HG03342 (cell line): ENCODE measurements around the gene SPAG16.
A peak's percentile ranks its signal among the peaks of the same experiment; 100 is the strongest.

Experiments
- ATAC-seq: cut with Tn5 transposase; IDR thresholded peaks from one replicate; pipeline ENCODE4 v1.9.1; 2021; ENCODE audit warnings: mild to moderate bottlenecking, moderate library complexity; ENCODE audit not compliant: unreplicated experiment

SPAG16 gene

GRCh38 chr2:214226061-214226460 lies 941.8 kb downstream of the SPAG16 start:
- no peak for ATAC-seq

- ATAC-seq, result no peak
These were observed 948.0 kb downstream of the SPAG16 start for GRCh38 chr2:214232271-214232670.

GRCh38 chr2:214233164-214233563 lies 948.9 kb downstream of the SPAG16 start:
- no peak for ATAC-seq

GRCh38 chr2:214242797-214243196 lies 958.5 kb downstream of the SPAG16 start:
- no peak for ATAC-seq

GRCh38 chr2:214244847-214245246 lies 960.6 kb downstream of the SPAG16 start:
- no peak for ATAC-seq

GRCh38 chr2:214246417-214246816 lies 962.2 kb downstream of the SPAG16 start:
- no peak for ATAC-seq

GRCh38 chr2:214247531-214247930 lies 963.3 kb downstream of the SPAG16 start:
- ATAC-seq, result no peak

GRCh38 chr2:214255046-214255445 lies 970.8 kb downstream of the SPAG16 start:
- no peak for ATAC-seq

GRCh38 chr2:214261683-214262082 lies 977.4 kb downstream of the SPAG16 start:
- ATAC-seq, result no peak

GRCh38 chr2:214264171-214264570 lies 979.9 kb downstream of the SPAG16 start:
- no peak for ATAC-seq

- ATAC-seq, result no peak
These were observed 981.8 kb downstream of the SPAG16 start for GRCh38 chr2:214265991-214266489.

GRCh38 chr2:214277880-214278279 lies 993.6 kb downstream of the SPAG16 start:
- no peak for ATAC-seq

GRCh38 chr2:214286011-214286410 lies 1001.7 kb downstream of the SPAG16 start:
- ATAC-seq, result no peak

- ATAC-seq, result no peak
These were observed 1009.3 kb downstream of the SPAG16 start for GRCh38 chr2:214293593-214293992.

GRCh38 chr2:214294426-214294825 lies 1010.2 kb downstream of the SPAG16 start:
- no peak for ATAC-seq

- ATAC-seq, result no peak
These were observed 1013.2 kb downstream of the SPAG16 start for GRCh38 chr2:214297423-214297822.

- no peak for ATAC-seq
These were observed 1026.1 kb downstream of the SPAG16 start for GRCh38 chr2:214310319-214310718.

- ATAC-seq, result peak; percentile 61
These were observed 1026.8 kb downstream of the SPAG16 start for GRCh38 chr2:214311031-214311533.

GRCh38 chr2:214311931-214312749 lies 1027.9 kb downstream of the SPAG16 start:
- ATAC-seq, result no peak

GRCh38 chr2:214315324-214315723 lies 1031.1 kb downstream of the SPAG16 start:
- ATAC-seq, result no peak

GRCh38 chr2:214320211-214320610 lies 1035.9 kb downstream of the SPAG16 start:
- ATAC-seq, result no peak

GRCh38 chr2:214322662-214323061 lies 1038.4 kb downstream of the SPAG16 start:
- no peak for ATAC-seq
